Measurements from ENCODE around the gene CYSLTR2.

- no peak for TF ChIP-seq POLR2A (IDR thresholded peaks at IDR 0.05; ENCODE audit: extremely low read depth, insufficient read length)
- TF ChIP-seq CTCF (IDR thresholded peaks at IDR 0.05; ENCODE audit: low read depth, low read length) = no peak
- TF ChIP-seq MYC (IDR thresholded peaks at IDR 0.05; ENCODE audit: low read depth, low read length) = no peak
- no peak for TF ChIP-seq MAX (IDR thresholded peaks at IDR 0.05; ENCODE audit: low read depth, low read length)
These were observed 27.1 kb downstream of the CYSLTR2 start for GRCh38 chr13:48680756-48681392.

All from NB4 (cell line).